Body of pancreas (tissue), 4 donors: Measurements from ENCODE around the gene TPK1.

Experiments used
- CTCF ChIP-seq, 7 experiments: fragments of 450-650 bp in 4 of 7; fragments of 200-600 bp in 3 of 7; sonication (generic) in 3 of 7; IDR thresholded peaks; one replicate each; pipeline ENCODE4 v1.5.1; 2016 to 2019; ENCODE audit warnings: antibody characterized with exemption in 7 of 7
- POLR2A ChIP-seq, 3 donors: fragments of 450-650 bp; IDR thresholded peaks; one replicate each; pipeline ENCODE4 v1.6.1; 2016; ENCODE audit warnings: antibody characterized with exemption in 3 of 3, mild to moderate bottlenecking in 2 of 3

- TF ChIP-seq CTCF (IDR thresholded peaks at IDR 0.05): no peak
- no peak for TF ChIP-seq POLR2A (IDR thresholded peaks at IDR 0.05)
Observed at GRCh38 chr7:144763291-144763690, 72.6 kb downstream of the TPK1 start.
